HEK293 (cell line): ENCODE data around the gene SDHAF1.

ENCODE experiments used
- KLF7 ChIP-seq: fragments of 450-650 bp; formaldehyde crosslinking; IDR thresholded peaks from 2 replicates; pipeline ENCODE4 v1.5.1; 2016; ENCODE audit warnings: missing biosample characterization, missing genetic modification characterization, borderline replicate concordance
- PRDM10 ChIP-seq: fragments of 450-650 bp; formaldehyde crosslinking; IDR thresholded peaks from 2 replicates; pipeline ENCODE4 v1.5.1; 2016; ENCODE audit warnings: missing biosample characterization, missing genetic modification characterization
- ZBTB11 ChIP-seq: fragments of 450-650 bp; formaldehyde crosslinking; conservative IDR thresholded peaks from 2 replicates; pipeline ENCODE4 v1.5.1; 2016; ENCODE audit warnings: low read depth, missing biosample characterization, missing genetic modification characterization
- ZBTB20 ChIP-seq: fragments of 450-650 bp; formaldehyde crosslinking; IDR thresholded peaks from 2 replicates; pipeline ENCODE4 v1.5.1; 2016; ENCODE audit warnings: missing biosample characterization, missing genetic modification characterization
- ZBTB48 ChIP-seq: fragments of 450-650 bp; formaldehyde crosslinking; IDR thresholded peaks from 2 replicates; pipeline ENCODE4 v1.5.1; 2016; ENCODE audit warnings: missing biosample characterization, missing genetic modification characterization
- ZBTB7A ChIP-seq: fragments of 450-650 bp; formaldehyde crosslinking; IDR thresholded peaks from 2 replicates; pipeline ENCODE4 v1.5.1; 2016; ENCODE audit warnings: low read depth, missing biosample characterization, missing genetic modification characterization
- ZEB2 ChIP-seq: fragments of 450-650 bp; formaldehyde crosslinking; IDR thresholded peaks from 2 replicates; pipeline ENCODE4 v1.5.1; 2016; ENCODE audit warnings: missing biosample characterization, missing genetic modification characterization
- ZFP41 ChIP-seq: fragments of 450-650 bp; formaldehyde crosslinking; IDR thresholded peaks from 2 replicates; pipeline ENCODE4 v1.5.1; 2016; ENCODE audit warnings: missing biosample characterization, missing genetic modification characterization, borderline replicate concordance
- ZNF140 ChIP-seq: fragments of 450-650 bp; formaldehyde crosslinking; IDR thresholded peaks from 2 replicates; pipeline ENCODE4 v1.5.1; 2016; ENCODE audit warnings: missing biosample characterization, missing genetic modification characterization
- ZNF2 ChIP-seq: fragments of 450-650 bp; formaldehyde crosslinking; IDR thresholded peaks from 2 replicates; pipeline ENCODE4 v1.5.1; 2016; ENCODE audit warnings: missing biosample characterization, missing genetic modification characterization
- ZNF292 ChIP-seq: fragments of 450-650 bp; formaldehyde crosslinking; IDR thresholded peaks from 2 replicates; pipeline ENCODE4 v1.5.1; 2016; ENCODE audit warnings: low read depth, missing biosample characterization, missing genetic modification characterization, borderline replicate concordance
- ZNF335 ChIP-seq: fragments of 450-650 bp; formaldehyde crosslinking; conservative IDR thresholded peaks from 2 replicates; pipeline ENCODE4 v1.5.1; 2016; ENCODE audit warnings: missing biosample characterization, missing genetic modification characterization
- ZNF426 ChIP-seq: fragments of 450-650 bp; formaldehyde crosslinking; IDR thresholded peaks from 2 replicates; pipeline ENCODE4 v1.5.1; 2017; ENCODE audit warnings: missing biosample characterization, missing genetic modification characterization, mild to moderate bottlenecking, inconsistent platforms, moderate library complexity
- ZNF510 ChIP-seq: fragments of 450-650 bp; formaldehyde crosslinking; IDR thresholded peaks from 2 replicates; pipeline ENCODE4 v1.5.1; 2018; ENCODE audit warnings: mild to moderate bottlenecking, missing genetic modification characterization, missing biosample characterization; ENCODE audit not compliant: insufficient replicate concordance
- ZNF529 ChIP-seq: fragments of 450-650 bp; formaldehyde crosslinking; IDR thresholded peaks from 2 replicates; pipeline ENCODE4 v1.5.1; 2017; ENCODE audit warnings: missing genetic modification characterization, missing biosample characterization; ENCODE audit not compliant: insufficient replicate concordance
- ZNF530 ChIP-seq: fragments of 450-650 bp; formaldehyde crosslinking; IDR thresholded peaks from 2 replicates; pipeline ENCODE4 v1.5.1; 2016; ENCODE audit warnings: low read depth, missing biosample characterization, missing genetic modification characterization
- ZNF548 ChIP-seq: fragments of 450-650 bp; formaldehyde crosslinking; IDR thresholded peaks from 2 replicates; pipeline ENCODE4 v1.5.1; 2016; ENCODE audit warnings: missing biosample characterization, missing genetic modification characterization
- ZNF623 ChIP-seq: fragments of 450-650 bp; formaldehyde crosslinking; IDR thresholded peaks from 2 replicates; pipeline ENCODE4 v1.5.1; 2016; ENCODE audit warnings: missing biosample characterization, missing genetic modification characterization
- ZNF658 ChIP-seq: fragments of 450-650 bp; formaldehyde crosslinking; IDR thresholded peaks from 2 replicates; pipeline ENCODE4; 2016; ENCODE audit warnings: missing biosample characterization, missing genetic modification characterization
- ZNF791 ChIP-seq: fragments of 450-650 bp; formaldehyde crosslinking; IDR thresholded peaks from 2 replicates; pipeline ENCODE4 v1.5.1; 2016; ENCODE audit warnings: missing biosample characterization, missing genetic modification characterization
- ZNF843 ChIP-seq: fragments of 450-650 bp; formaldehyde crosslinking; IDR thresholded peaks from 2 replicates; pipeline ENCODE4 v1.5.1; 2016; ENCODE audit warnings: missing biosample characterization, missing genetic modification characterization
- ZSCAN18 ChIP-seq: fragments of 450-650 bp; formaldehyde crosslinking; IDR thresholded peaks from 2 replicates; pipeline ENCODE4 v1.5.1; 2016; ENCODE audit warnings: missing biosample characterization, missing genetic modification characterization
- ZSCAN30 ChIP-seq: fragments of 450-650 bp; IDR thresholded peaks from 2 replicates; pipeline ENCODE4 v1.5.1; 2018; ENCODE audit warnings: missing biosample characterization, mild to moderate bottlenecking, missing genetic modification characterization, moderate library complexity
- TF ChIP-seq, protein P1 (sequence below): fragments of 450-650 bp; formaldehyde crosslinking; IDR thresholded peaks from 2 replicates; pipeline ENCODE4 v1.5.1; 2016; ENCODE audit warnings: missing biosample characterization, missing genetic modification characterization, borderline replicate concordance
- TF ChIP-seq, protein P2 (sequence below): fragments of 450-650 bp; formaldehyde crosslinking; optimal IDR thresholded peaks from 2 replicates; pipeline ENCODE3; 2016; ENCODE audit warnings: missing biosample characterization, mild to moderate bottlenecking, missing genetic modification characterization
- TF ChIP-seq, protein P3 (sequence below): fragments of 450-650 bp; formaldehyde crosslinking; IDR thresholded peaks from 2 replicates; pipeline ENCODE4 v1.5.1; 2016; ENCODE audit warnings: missing biosample characterization, missing genetic modification characterization

SDHAF1 gene

GRCh38 chr19:35986664-35987570 is 8.1 kb upstream of the SDHAF1 start (continued):
- peak; percentile 77; the same call in 1 of the 2 replicates for TF ChIP-seq KLF7 (tag by site-specific recombination)
- TF ChIP-seq, protein P1, sequence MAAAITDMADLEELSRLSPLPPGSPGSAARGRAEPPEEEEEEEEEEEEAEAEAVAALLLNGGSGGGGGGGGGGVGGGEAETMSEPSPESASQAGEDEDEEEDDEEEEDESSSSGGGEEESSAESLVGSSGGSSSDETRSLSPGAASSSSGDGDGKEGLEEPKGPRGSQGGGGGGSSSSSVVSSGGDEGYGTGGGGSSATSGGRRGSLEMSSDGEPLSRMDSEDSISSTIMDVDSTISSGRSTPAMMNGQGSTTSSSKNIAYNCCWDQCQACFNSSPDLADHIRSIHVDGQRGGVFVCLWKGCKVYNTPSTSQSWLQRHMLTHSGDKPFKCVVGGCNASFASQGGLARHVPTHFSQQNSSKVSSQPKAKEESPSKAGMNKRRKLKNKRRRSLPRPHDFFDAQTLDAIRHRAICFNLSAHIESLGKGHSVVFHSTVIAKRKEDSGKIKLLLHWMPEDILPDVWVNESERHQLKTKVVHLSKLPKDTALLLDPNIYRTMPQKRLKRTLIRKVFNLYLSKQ (tag by site-specific recombination), result no peak
- peak; percentile 95 for TF ChIP-seq ZBTB20
- TF ChIP-seq ZNF292 (tag by site-specific recombination), result no peak
- no peak for TF ChIP-seq ZNF529 (tag by site-specific recombination)
- no peak for TF ChIP-seq ZSCAN18 (tag by site-specific recombination)
- peak; percentile 100 for TF ChIP-seq ZSCAN30 (tag by site-specific recombination)
- TF ChIP-seq, protein P2, sequence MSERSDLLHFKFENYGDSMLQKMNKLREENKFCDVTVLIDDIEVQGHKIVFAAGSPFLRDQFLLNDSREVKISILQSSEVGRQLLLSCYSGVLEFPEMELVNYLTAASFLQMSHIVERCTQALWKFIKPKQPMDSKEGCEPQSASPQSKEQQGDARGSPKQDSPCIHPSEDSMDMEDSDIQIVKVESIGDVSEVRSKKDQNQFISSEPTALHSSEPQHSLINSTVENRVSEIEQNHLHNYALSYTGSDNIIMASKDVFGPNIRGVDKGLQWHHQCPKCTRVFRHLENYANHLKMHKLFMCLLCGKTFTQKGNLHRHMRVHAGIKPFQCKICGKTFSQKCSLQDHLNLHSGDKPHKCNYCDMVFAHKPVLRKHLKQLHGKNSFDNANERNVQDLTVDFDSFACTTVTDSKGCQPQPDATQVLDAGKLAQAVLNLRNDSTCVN (tag by site-specific recombination), result peak; percentile 100
- TF ChIP-seq ZFP41 (tag by site-specific recombination), result no peak
- peak; percentile 48; the same call in 1 of the 2 replicates for TF ChIP-seq ZNF843
- no peak for TF ChIP-seq ZNF623 (tag by site-specific recombination)
- TF ChIP-seq ZNF2 (tag by site-specific recombination), result peak; percentile 93; the same call in 1 of the 2 replicates
- peak; percentile 92 for TF ChIP-seq ZNF335
- TF ChIP-seq, protein P3, sequence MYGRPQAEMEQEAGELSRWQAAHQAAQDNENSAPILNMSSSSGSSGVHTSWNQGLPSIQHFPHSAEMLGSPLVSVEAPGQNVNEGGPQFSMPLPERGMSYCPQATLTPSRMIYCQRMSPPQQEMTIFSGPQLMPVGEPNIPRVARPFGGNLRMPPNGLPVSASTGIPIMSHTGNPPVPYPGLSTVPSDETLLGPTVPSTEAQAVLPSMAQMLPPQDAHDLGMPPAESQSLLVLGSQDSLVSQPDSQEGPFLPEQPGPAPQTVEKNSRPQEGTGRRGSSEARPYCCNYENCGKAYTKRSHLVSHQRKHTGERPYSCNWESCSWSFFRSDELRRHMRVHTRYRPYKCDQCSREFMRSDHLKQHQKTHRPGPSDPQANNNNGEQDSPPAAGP (tag by site-specific recombination), result peak; percentile 87
- peak; percentile 74; the same call in 1 of the 2 replicates for TF ChIP-seq ZBTB48 (tag by site-specific recombination)
- TF ChIP-seq ZNF530 (tag by site-specific recombination), result no peak
- no peak for TF ChIP-seq ZNF426 (tag by site-specific recombination)
- TF ChIP-seq ZNF548, result no peak
- no peak for TF ChIP-seq ZNF658 (tag by site-specific recombination)
- peak; percentile 85 for TF ChIP-seq ZEB2 (tag by site-specific recombination)
- no peak for TF ChIP-seq ZNF791 (tag by site-specific recombination)
- peak; percentile 89; the same call in 1 of the 2 replicates for TF ChIP-seq ZBTB7A (tag by site-specific recombination)
- TF ChIP-seq ZNF510 (tag by site-specific recombination), result no peak
- peak; percentile 91 for TF ChIP-seq ZBTB11 (tag by site-specific recombination)
- TF ChIP-seq PRDM10 (tag by site-specific recombination), result peak; percentile 92
- no peak for TF ChIP-seq ZNF140
